Keratinocyte (primary cell): ENCODE results near the gene VIPR2. TPM values are rescaled to one million over a fixed set of nuclear protein-coding genes. Genes with fewer than 3 reads are reported as not detected.

ENCODE experiments used
- DNase-seq: peaks from one replicate; pipeline ENCODE4 v3.0.0-alpha.2; 2011; ENCODE audit warnings: low read depth, missing footprints, low spot score
- FAIRE-seq: peaks from 2 replicates; lab custom pipeline; 2011; peaks lifted over from hg19 to GRCh38; lab: Jason Lieb, UNC
- H2AFZ ChIP-seq: 2 replicates; pipeline ENCODE4 v1.6.0; 2012; ENCODE audit warnings: low read length, control low read depth, inconsistent platforms; ENCODE audit not compliant: control insufficient read depth
- H3K27ac ChIP-seq: 2 replicates; pipeline ENCODE4 v1.5.1; 2011; ENCODE audit warnings: low read length; ENCODE audit not compliant: control insufficient read depth, insufficient read depth
- H3K27me3 ChIP-seq: 3 replicates; pipeline ENCODE4 v1.6.0; 2011; ENCODE audit warnings: low read length; ENCODE audit not compliant: control insufficient read depth, insufficient read depth; ENCODE audit errors: extremely low read depth
- H3K36me3 ChIP-seq, 2 experiments: 2 replicates in 1 of 2; 3 replicates in 1 of 2; pipeline ENCODE4 v1.5.1; 2011; ENCODE audit warnings: low read length in 2 of 2, mild to moderate bottlenecking in 1 of 2; ENCODE audit not compliant: control insufficient read depth in 2 of 2, insufficient read depth in 2 of 2; ENCODE audit errors: extremely low read depth in 1 of 2
- H3K4me1 ChIP-seq: 3 replicates; pipeline ENCODE4 v1.5.1; 2011; ENCODE audit warnings: low read length; ENCODE audit not compliant: control insufficient read depth, insufficient read depth; ENCODE audit errors: extremely low read depth
- H3K4me2 ChIP-seq: 3 replicates; pipeline ENCODE4 v1.6.0; 2011; ENCODE audit warnings: low read depth, low read length; ENCODE audit not compliant: control insufficient read depth, insufficient read depth; ENCODE audit errors: extremely low read depth
- H3K4me3 ChIP-seq, 3 experiments: fragments of 200-600 bp in 1 of 3; sonication (generic) in 1 of 3; 2 replicates in 2 of 3; 3 replicates in 1 of 3; pipeline ENCODE4 v1.5.1; 2011 to 2016; ENCODE audit warnings: low read length in 3 of 3, mild to moderate bottlenecking in 3 of 3, control low read depth in 2 of 3, inconsistent platforms in 1 of 3, low read depth in 1 of 3, mixed read lengths in 1 of 3, mixed run types in 1 of 3, moderate library complexity in 1 of 3; ENCODE audit not compliant: control insufficient read depth in 2 of 3, insufficient read depth in 2 of 3; ENCODE audit errors: extremely low read depth in 1 of 3
- H3K79me2 ChIP-seq: 2 replicates; pipeline ENCODE4 v1.6.0; 2012; ENCODE audit warnings: low read length; ENCODE audit not compliant: control insufficient read depth, insufficient read depth
- H3K9ac ChIP-seq: 3 replicates; pipeline ENCODE4 v1.6.0; 2011; ENCODE audit warnings: low read length; ENCODE audit not compliant: control insufficient read depth, insufficient read depth; ENCODE audit errors: extremely low read depth
- H3K9me1 ChIP-seq: 3 replicates; pipeline ENCODE4 v1.6.0; 2011; ENCODE audit warnings: low read length; ENCODE audit not compliant: control insufficient read depth, insufficient read depth; ENCODE audit errors: extremely low read depth
- H3K9me3 ChIP-seq: 2 replicates; pipeline ENCODE4 v1.5.1; 2012; ENCODE audit warnings: low read depth, low read length; ENCODE audit not compliant: control insufficient read depth
- H4K20me1 ChIP-seq: 3 replicates; pipeline ENCODE4 v1.6.0; 2011; ENCODE audit warnings: low read length; ENCODE audit not compliant: control insufficient read depth, insufficient read depth; ENCODE audit errors: extremely low read depth
- CTCF ChIP-seq, 3 experiments: IDR thresholded peaks in 1 of 3; conservative IDR thresholded peaks in 1 of 3; optimal IDR thresholded peaks in 1 of 3; 2 replicates in 2 of 3; 3 replicates in 1 of 3; pipeline versions ENCODE3 to v1.5.1; 2011; ENCODE audit warnings: low read length in 3 of 3, mild to moderate bottlenecking in 3 of 3, moderate library complexity in 2 of 3, control low read depth in 1 of 3, inconsistent platforms in 1 of 3; ENCODE audit not compliant: insufficient read depth in 2 of 3; ENCODE audit errors: extremely low read depth in 1 of 3
- EZH2 ChIP-seq: IDR thresholded peaks from one replicate; pipeline ENCODE4 v1.6.1; 2012; ENCODE audit warnings: inconsistent platforms, mild to moderate bottlenecking, low read length, moderate library complexity
- dilution Hi-C: fragments of 300-500 bp; cut with MboI; formaldehyde crosslinking; loops from one replicate; pipeline ENCODE4 v1.7.0; 2020; ENCODE audit warnings: low sequenced_read_pairs; ENCODE audit not compliant: extremely low pct_ligation_motif_present
- polyA plus RNA-seq, 5 experiments: library from polyadenylated mRNA; depleted of rRNA in 3 of 5; stranded (reverse) in 3 of 5; stranded (forward) in 1 of 5; unstranded in 1 of 5; fragments of >200 nt; gene quantifications; 1 replicate in 1 of 5; 2 replicates in 3 of 5; 3 replicates in 1 of 5; pipeline versions ENCODE4 v1.2.1 to v1.2.3, GENCODE V29; 2011 to 2012; ENCODE audit warnings: missing spikeins in 2 of 5, low read depth in 1 of 5, low replicate concordance in 1 of 5

The VIPR2 gene
- polyA plus RNA-seq, 1 donor (not counting 4 experiments of a cell fraction or from before 2014, with no cell fraction given): not detected

- dilution Hi-C loops: no loop called here
- Histone ChIP-seq H3K27me3 (peaks cover 3% of the 10 kb centered on the region), H2AFZ (no peak overlapping the region), H3K4me1 (no peaks in the 10 kb centered on the region), H3K9me1 (no peaks in the 10 kb centered on the region), H3K36me3 (no peaks in the 10 kb centered on the region), H3K4me3 (no peak overlapping the region), H3K27ac (no peak overlapping the region), H3K9ac (no peak overlapping the region), H4K20me1 (no peaks in the 10 kb centered on the region), H3K79me2 (no peaks in the 10 kb centered on the region), H3K4me2 (no peak overlapping the region), H3K9me3 (peaks cover 2% of the 10 kb centered on the region)
- no peak for FAIRE-seq
- DNase-seq: no peak
- TF ChIP-seq CTCF (optimal IDR thresholded peaks at IDR 0.05 in 1 of 3, IDR thresholded peaks at IDR 0.05 in 1 of 3, conservative IDR thresholded peaks at IDR 0.05 in 1 of 3; ENCODE audit: extremely low read depth in 1 of 3, insufficient read depth in 2 of 3, low read length in 3 of 3) (no peak), EZH2 (no peak)
Observed at GRCh38 chr7:159115601-159116501, 28.8 kb downstream of the VIPR2 start.

- no peak for TF ChIP-seq CTCF (optimal IDR thresholded peaks at IDR 0.05 in 1 of 3, IDR thresholded peaks at IDR 0.05 in 1 of 3, conservative IDR thresholded peaks at IDR 0.05 in 1 of 3; ENCODE audit: extremely low read depth in 1 of 3, insufficient read depth in 2 of 3, low read length in 3 of 3)
- TF ChIP-seq EZH2: no peak
- Histone ChIP-seq H3K36me3 (no peaks in the 10 kb centered on the region), H3K27me3 (peaks cover 3% of the 10 kb centered on the region), H3K4me2 (no peak overlapping the region), H3K9me1 (no peaks in the 10 kb centered on the region), H3K9me3 (peaks cover 2% of the 10 kb centered on the region), H2AFZ (no peak overlapping the region), H4K20me1 (no peaks in the 10 kb centered on the region), H3K79me2 (no peaks in the 10 kb centered on the region), H3K9ac (no peak overlapping the region), H3K4me1 (no peaks in the 10 kb centered on the region), H3K4me3 (no peak overlapping the region), H3K27ac (no peak overlapping the region)
- dilution Hi-C loops: no loop called here
- no peak for DNase-seq
- FAIRE-seq: no peak
Observed at GRCh38 chr7:159114981-159115380, 29.7 kb downstream of the VIPR2 start.
